IPS-11a (cell line): ENCODE data around the gene ANKRD13B.
"Not testable (repeated sequence)": the region's sequence is repeated elsewhere in the genome, so short reads cannot be mapped to it uniquely, and the experiment has no call there.

Source experiments
- H3K4me3 ChIP-seq: one replicate; pipeline ENCODE4 v1.5.1; 2013; ENCODE audit warnings: low read depth, low read length, control low read depth

Gene ANKRD13B

GRCh38 chr17:29592850-29593551, at the start of gene ANKRD13B:
ANKRD13B (plus strand) TSS chr17:29593132; CDS start chr17:29593622, 490 bp downstream.
- peak within 1 kb of the TSS; percentile 67 for H3K4me3 ChIP-seq

GRCh38 chr17:29544066-29544465, 48.9 kb upstream of the ANKRD13B start:
- H3K4me3 ChIP-seq = no peak overlapping the region

DNA sequence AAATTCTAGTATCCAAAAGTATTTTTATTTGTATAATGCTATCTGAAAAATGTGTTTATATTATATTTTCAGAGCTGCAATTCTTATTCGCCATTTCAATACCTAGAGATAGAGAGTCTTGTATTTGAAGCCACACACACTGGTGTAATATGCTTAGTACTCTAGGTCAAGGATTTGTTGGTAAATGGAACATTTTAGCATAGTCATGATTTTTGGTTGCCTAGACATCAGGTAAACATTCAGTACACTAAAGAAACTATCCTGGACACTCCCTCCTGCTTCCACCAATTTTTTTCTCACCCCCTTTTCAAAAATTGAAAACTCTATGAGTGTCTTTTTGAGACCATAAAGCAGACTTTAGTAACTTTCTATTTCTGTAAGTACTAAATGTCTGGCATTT, 46.8 kb upstream of the ANKRD13B start:
- no peak overlapping the region for H3K4me3 ChIP-seq

DNA sequence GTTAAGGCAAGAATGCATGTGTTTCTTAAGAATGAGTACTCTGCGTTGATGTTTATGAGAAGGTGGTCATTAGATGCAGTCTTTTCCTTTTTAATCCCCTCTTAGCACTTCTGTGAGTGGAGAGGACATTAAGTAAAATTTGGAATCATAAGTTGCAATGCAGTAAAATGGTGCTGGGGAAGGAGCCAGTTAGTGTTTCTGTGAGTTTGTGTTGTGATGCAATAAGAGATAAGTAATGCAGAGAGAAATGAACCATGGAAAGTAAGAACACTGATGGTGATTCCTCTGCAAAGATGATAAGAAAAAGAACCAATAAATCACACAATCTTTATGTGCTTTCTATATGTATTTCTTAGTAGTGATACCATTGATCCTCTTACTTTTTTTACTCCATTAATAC, 46.1 kb upstream of the ANKRD13B start:
- no peak overlapping the region for H3K4me3 ChIP-seq

GRCh38 chr17:29549177-29549923, 43.6 kb upstream of the ANKRD13B start:
- no peak overlapping the region for H3K4me3 ChIP-seq

DNA sequence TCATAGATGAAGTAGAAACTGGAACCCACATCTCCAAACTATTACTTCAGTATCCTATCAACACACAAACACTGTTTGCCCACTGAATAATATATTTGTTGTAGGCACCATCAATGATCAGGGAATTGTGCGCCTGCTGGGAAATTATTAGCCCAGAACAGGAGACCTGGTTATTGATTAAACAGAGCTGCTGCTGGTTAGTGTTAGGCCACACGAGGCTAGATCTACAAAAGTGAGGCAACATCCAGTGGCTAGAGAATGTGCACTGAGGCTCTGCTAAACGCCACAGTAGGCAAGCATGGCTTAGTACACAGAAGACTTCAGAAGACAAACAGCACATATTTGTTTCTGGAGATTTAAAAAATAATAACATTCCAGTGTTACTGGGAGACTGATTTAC, 37.1 kb upstream of the ANKRD13B start:
- H3K4me3 ChIP-seq = no peak overlapping the region

DNA sequence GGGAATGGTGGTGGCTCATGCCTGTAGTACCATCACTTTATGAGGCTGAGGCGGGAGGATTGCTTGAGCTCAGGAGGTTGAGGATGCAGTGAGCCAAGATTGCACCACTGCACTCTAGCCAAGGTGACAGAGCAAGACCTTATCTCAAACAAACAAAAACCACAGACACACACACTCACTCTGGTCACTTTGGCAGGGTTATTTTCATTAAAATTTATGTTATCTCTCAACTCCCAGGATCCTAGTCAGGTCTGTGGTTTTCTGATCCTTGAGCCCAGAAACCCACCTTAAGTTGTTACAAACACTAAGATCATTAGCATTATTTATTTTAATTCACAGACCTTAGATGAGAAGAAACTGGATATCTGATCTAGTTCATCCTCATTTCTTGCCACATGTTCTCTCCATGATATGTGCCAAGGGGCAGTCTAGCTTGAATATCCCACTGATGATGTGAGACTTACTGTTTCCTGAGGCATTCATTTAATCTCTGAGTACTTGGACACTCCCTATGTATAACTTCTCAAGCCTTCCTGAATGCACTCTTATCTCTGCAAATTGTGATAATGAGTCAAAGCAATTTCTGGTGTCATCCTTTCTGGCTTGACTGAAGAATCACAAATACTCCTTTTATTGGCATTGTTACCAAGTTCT, 35.7 kb upstream of the ANKRD13B start:
- no peak overlapping the region for H3K4me3 ChIP-seq

- H3K4me3 ChIP-seq = no peak overlapping the region
Observed at GRCh38 chr17:29557739-29558116, 35.2 kb upstream of the ANKRD13B start.

DNA sequence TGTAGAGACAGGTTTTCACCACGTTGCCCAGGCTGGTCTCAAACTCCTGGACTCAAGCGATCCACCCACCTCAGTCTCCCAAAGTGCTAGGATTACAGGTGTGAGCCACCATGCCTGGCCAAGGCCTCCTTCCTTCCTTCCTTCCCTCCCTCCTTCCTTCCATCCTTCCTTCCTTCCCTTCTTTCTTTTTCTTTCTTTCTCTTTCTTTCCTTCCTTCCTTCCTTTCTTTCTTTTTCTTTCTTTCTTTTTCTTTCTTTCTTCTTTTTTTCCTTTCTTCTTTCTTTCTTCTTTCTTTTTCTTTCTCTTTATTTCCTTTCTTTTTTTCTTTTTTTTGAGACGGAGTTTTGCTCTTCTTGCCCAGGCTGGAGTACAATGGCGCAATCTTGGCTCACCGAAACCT, 34.8 kb upstream of the ANKRD13B start:
- not testable (repeated sequence) for H3K4me3 ChIP-seq

DNA sequence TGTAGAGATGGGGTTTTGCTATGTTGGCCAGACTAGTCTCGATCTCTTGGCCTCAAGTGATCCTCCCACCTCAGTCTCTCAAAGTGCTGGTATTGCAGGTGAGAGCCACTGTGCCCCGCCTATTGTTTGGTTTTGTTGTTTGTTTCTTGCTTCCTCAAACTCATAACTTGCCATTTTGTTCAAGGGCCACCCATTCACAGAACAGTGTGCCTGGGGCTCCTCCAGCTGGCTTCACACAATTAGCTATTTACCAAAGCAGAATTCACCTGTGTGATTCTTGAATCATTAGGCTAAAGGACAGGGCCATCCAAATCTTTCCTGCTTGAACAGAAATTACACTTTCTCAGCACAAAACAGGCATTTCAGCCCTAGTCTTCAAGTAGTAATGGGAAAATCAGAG, 33.3 kb upstream of the ANKRD13B start:
- H3K4me3 ChIP-seq = no peak overlapping the region

DNA sequence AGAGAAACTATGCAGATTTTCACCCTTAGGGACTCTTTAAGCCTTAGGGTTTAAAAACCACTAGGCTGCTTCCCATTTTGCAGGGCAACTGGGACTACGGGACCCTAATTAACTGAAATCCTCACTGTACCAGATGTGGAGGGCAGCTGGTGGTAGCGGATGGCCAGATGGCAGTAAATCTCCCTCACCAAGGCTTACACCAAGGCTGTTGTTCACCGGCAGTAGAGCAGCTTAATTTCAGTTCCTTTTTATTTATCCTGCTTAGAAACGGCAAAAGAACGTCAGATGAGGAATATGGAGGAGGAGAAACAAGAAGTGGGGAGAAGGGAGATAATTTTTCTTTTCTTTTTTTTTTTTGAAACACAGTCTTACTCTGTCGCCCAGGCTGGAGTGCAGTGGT, 32.6 kb upstream of the ANKRD13B start:
- H3K4me3 ChIP-seq = no peak overlapping the region

- H3K4me3 ChIP-seq = no peak overlapping the region
Observed at GRCh38 chr17:29561554-29562517, 31.1 kb upstream of the ANKRD13B start.

DNA sequence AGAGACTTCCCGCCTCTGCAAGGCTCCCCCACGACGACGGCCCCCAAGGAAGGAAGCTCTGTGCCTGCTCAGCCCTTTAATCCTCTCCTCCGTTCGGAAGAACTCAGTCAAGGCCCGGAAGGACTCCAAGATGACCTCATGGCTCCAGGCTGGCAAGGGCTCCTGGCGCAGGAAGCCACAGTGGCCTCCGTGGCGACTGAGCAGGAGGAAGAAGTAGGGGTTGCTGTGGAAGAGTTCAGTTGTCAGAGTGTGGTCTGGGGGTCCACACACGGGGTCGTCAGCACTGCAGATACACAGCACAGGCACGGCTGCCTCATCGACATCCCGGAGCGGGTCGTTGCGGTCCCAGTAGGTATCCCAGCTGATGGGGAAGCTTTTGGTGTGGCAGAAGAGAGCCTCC, 30.3 kb upstream of the ANKRD13B start:
- H3K4me3 ChIP-seq = no peak overlapping the region

DNA sequence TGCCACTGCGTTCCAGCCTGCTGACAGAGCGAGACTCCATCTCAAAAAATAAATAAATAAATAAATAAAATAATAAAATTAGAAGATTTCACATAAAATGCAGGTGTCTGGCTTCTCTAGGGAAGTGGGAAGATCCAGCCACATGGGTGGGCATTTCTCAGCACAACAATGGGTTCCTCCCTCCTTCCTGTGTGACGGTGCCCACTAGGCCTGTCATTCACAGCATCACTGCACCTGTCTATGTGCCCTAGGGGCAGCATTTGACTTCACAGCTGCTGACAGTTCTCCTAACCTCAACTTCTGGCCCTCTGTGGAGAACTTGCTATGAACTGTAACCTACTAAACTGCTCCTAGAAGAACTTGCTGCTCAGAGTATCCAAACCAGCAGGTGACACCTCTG, 29.1 kb upstream of the ANKRD13B start:
- H3K4me3 ChIP-seq = no peak overlapping the region

GRCh38 chr17:29565643-29566472, 27.1 kb upstream of the ANKRD13B start:
- peak overlapping the region; percentile 39 for H3K4me3 ChIP-seq

DNA sequence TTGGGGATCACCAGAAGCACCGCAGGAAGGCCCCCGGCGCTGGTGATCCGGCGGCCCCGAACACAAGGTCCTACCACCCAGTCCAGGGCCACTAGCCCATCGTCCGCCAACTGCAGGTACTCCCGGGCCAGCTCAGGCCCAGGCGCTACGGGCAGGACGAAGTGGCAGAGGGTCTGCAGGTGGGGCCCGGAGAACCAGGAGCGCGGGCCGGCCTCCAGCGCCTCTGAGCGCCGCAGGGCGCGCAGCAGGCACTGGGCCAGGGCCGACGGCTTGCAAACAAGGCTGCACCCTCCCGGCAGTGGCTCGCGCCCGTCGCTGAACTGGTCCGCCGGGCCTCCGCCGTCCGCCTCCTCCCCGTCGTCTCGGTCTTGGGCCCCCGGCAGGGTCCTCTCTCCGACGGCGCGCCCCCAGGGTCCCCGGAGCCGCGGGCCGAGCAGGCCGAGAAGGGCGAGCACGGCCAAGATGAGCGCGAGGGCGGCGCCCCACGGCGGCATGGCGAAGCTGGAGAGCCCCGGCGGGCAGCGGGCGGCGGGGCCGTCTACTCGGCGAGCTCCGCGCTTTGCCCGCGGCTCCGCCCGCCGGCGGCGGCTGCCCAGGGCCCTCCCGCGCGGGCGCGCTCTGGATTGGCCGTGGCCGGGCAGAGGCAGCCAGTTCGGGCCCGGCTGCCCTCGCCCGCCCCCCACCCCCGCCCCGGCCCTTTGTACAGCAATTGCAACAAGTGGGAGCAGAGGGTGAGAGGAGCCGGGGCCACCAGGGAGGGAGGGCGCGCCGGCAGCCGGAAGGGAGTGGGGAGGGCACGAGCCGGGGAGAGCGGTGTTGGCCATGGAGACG, 26.2 kb upstream of the ANKRD13B start, which contains the start of gene ABHD15:
TSS of gene ABHD15 (minus strand) at position 565 of the 831 bp plus-strand sequence. CDS start at position 494, 71 bp downstream.
- peak within 1 kb of the TSS; percentile 54 for H3K4me3 ChIP-seq

DNA sequence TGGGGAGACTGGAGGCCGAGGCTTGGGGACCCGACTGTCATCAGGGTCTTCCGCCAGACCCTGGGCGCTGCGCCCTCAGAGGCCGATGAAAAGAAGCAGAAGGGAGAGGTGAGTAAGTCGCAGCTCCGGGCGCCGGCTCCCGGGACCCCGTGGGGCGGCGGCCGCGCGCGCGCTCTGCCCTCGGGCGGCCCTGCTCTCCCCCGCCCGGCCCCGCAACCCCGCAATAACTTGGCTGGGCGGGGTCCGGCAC, 25.7 kb upstream of the ANKRD13B start:
- peak overlapping the region; percentile 54 for H3K4me3 ChIP-seq

DNA sequence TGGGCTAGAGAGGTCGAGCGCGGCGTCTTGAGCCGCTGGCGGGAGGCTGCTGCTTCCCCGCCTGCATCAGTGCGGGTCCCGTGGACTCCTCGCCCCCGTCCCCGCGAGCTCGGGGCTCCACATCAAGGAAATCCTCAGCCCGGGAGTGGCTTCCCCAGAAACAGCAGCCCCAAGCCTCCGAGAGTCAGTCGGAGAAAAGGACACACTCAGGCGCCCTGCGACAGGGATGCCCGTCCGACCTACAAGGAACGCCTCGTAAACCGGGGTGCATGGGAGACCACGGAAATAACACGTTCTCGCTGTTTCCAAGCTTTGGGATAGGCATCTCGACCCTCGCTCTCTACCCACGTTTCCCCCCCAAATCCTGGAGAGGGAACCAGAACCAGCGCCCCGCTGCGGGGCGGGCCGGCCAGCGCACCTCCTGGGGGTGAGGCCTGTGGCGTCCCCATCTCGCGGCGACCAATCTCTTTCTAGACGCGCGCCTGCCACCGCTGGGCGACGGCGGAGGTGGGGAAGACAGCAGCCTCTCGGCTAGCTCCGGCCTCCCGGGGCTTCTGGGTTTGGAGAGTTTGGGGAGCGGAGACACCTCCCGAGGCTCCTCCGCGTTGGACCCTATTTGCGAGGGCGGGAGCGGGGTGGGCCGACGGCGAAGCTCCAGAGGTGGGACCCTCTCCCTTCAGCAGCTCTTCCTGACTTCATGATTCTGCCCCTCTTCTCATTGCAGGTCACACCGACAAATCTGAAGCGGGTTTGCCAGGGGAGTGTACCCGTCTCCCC, 25.2 kb upstream of the ANKRD13B start:
- peak overlapping the region; percentile 54 for H3K4me3 ChIP-seq
